Sigmoid colon (tissue), 7 donors: ENCODE data around the gene VDAC2. TPM values are rescaled to one million over a fixed set of nuclear protein-coding genes. Genes with fewer than 3 reads are reported as not detected.
A peak's percentile ranks its signal among the peaks of the same experiment; 100 is the strongest.
"Not testable (repeated sequence)": the region's sequence is repeated elsewhere in the genome, so short reads cannot be mapped to it uniquely, and the experiment has no call there.

Source experiments
- DNase-seq: peaks from one replicate; pipeline ENCODE4 v3.0.0-alpha.2; 2019
- H3K27ac ChIP-seq, 4 donors: fragments of 200-600 bp; sonication (generic); one replicate each; pipeline ENCODE4 v1.5.1; 2016 to 2019; ENCODE audit warnings: mild to moderate bottlenecking in 1 of 4
- H3K27me3 ChIP-seq, 3 donors: fragments of 200-600 bp; sonication (generic); one replicate each; pipeline ENCODE4 v1.5.1; 2019; ENCODE audit warnings: mild to moderate bottlenecking in 1 of 3
- H3K36me3 ChIP-seq, 4 donors: fragments of 200-600 bp; sonication (generic); one replicate each; pipeline ENCODE4 v1.5.1; 2016 to 2019
- H3K4me1 ChIP-seq, 4 donors: fragments of 200-600 bp; sonication (generic); one replicate each; pipeline ENCODE4 v1.5.1; 2017 to 2019
- H3K4me3 ChIP-seq, 4 donors: fragments of 200-600 bp; sonication (generic); one replicate each; pipeline ENCODE4 v1.5.1; 2017 to 2019; ENCODE audit warnings: mild to moderate bottlenecking in 2 of 4, moderate library complexity in 1 of 4
- H3K9me3 ChIP-seq, 4 donors: fragments of 200-600 bp in 3 of 4; sonication (generic) in 3 of 4; one replicate each; pipeline versions ENCODE4 v1.5.1 to v1.6.1; 2013 to 2019
- EP300 ChIP-seq, 4 donors: sonication (generic); formaldehyde crosslinking; IDR thresholded peaks; one replicate each; pipeline ENCODE4 v1.6.1; 2017; ENCODE audit warnings: antibody characterized with exemption in 4 of 4
- POLR2A ChIP-seq, 2 donors: fragments of 450-650 bp; IDR thresholded peaks; one replicate each; pipeline ENCODE4 v1.6.1; 2016; ENCODE audit warnings: antibody characterized with exemption in 2 of 2, mild to moderate bottlenecking in 2 of 2, moderate library complexity in 2 of 2
- POLR2AphosphoS5 ChIP-seq, 4 donors: sonication (generic); formaldehyde crosslinking; IDR thresholded peaks; one replicate each; pipeline ENCODE4 v1.6.1; 2017; ENCODE audit warnings: antibody characterized with exemption in 4 of 4
- WGBS, 2 donors: extraction: QIAGEN DNeasy Blood & Tissue Kit; methylation state at CpG; one replicate each; pipeline ENCODE4 v1.1.7; 2013; 5-methylcytosine and 5-hydroxymethylcytosine counted together
- intact Hi-C: fragments of 100-400 bp; cut with DNase I; formaldehyde crosslinking; loops from one replicate; pipeline ENCODE4 v1.15.1; 2023
- polyA plus RNA-seq, 3 donors: library from polyadenylated mRNA; stranded (reverse); fragments of 200-250 nt; gene quantifications; one replicate each; pipeline ENCODE4 v1.2.3, GENCODE V29; 2013
- total RNA-seq, 4 donors: library from RNA; depleted of rRNA; stranded (reverse); fragments of >200 nt; gene quantifications; one replicate each; pipeline ENCODE4 v1.1.0, GENCODE V29; 2016
- TF ChIP-seq, protein P1 (sequence below), 4 experiments: fragments of 450-650 bp in 3 of 4; fragments of 200-600 bp in 1 of 4; IDR thresholded peaks; one replicate each; pipeline ENCODE4 v1.5.1; 2016 to 2019; ENCODE audit warnings: antibody characterized with exemption in 4 of 4, mild to moderate bottlenecking in 3 of 4, moderate library complexity in 2 of 4
- donor health status: healthy with polysubstance abuse.
- donor health status: Bipolar disorder and iron deficiency.
- donor health status: healthy.

VDAC2 gene
- total and polyA plus RNA-seq, 7 donors, result 205 to 437 (median 249) TPM

DNA sequence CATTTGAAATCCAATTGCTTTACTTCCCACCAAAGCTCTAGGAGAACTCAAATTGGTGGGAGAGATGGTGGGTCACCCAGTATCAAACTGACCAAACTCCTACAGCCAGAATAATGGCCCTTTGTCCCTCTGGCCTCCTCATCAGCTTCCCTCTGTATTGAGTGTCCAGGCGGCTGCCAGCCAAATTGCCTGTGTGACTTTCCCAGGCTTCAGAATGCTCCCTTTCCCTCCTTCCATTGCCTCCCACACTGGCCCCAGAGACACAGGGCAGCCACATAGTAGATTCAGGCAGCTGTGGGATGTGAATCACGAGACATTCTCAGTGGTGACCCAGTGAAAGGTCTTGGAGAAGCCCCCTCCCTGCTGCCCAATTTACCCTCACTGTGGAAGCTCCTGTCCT lies 12.7 kb upstream of the VDAC2 start:
- H3K27ac ChIP-seq, result no peak overlapping the region
- H3K27me3 ChIP-seq, result no peaks in the 10 kb centered on the region
- peak; percentile 51 for DNase-seq
- intact Hi-C loops, result no loop called here
- no peaks in the 10 kb centered on the region for H3K9me3 ChIP-seq
- peaks cover 0 to 34% (median 26%) of the 10 kb centered on the region in 4 donors for H3K4me1 ChIP-seq
- 91 to 93% methylated on average over 2 of the region's 2 CpGs for WGBS, 2 donors
- H3K4me3 ChIP-seq, result no peak overlapping the region
- H3K36me3 ChIP-seq, result no peaks in the 10 kb centered on the region
- TF ChIP-seq POLR2A (IDR thresholded peaks at IDR 0.05) (no peak), POLR2AphosphoS5 (IDR thresholded peaks at IDR 0.05) (no peak)

DNA sequence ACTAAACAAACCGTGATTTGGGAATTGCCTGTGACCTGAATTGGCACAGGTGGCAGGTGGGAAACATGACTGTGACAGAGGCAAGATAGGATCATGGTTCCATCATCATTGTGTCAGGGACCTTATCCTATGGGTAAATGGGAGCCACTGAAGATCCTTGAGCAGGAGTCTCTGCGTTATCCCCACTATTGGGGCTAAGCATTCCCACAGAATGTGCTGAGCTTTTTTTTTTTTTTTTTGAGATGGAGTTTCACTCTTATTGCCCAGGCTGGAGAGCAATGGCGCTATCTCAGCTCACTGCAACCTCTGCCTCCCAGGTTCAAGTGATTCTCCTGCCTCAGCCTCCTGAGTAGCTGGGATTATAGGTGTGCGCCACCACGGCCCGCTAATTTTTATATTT lies 10.6 kb upstream of the VDAC2 start:
- 94 to 96% methylated on average over 6 of the region's 6 CpGs for WGBS, 2 donors

DNA sequence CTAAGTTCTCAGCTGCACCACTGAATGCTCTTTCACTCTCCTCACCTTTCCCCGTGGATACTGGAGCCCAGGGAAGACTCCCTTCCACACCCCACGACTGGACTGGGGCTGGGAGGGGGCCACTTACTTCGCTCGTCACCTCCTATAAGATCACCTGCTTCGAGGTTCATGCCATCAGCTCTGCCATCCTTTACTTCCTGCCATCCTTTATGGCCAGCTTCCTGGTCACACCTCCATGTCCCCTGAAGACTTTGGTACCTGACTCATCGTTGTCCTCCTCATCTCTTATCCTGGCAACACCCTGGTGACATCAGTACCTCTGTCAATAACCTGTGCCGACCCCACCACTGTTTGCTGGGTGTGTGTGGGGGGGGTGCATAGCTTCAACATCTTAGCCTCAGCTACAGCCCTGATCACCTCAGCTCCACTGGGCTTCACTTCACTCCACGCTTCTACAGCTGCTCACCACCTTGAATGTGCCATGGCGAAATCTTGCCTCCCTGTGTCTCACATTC lies 8.7 kb upstream of the VDAC2 start:
- peaks cover 0 to 28% (median 19%) of the 10 kb centered on the region in 4 donors for H3K4me1 ChIP-seq
- peak; percentile 39 for DNase-seq
- intact Hi-C loops, result no loop called here
- no peaks in the 10 kb centered on the region for H3K9me3 ChIP-seq
- TF ChIP-seq EP300 (IDR thresholded peaks at IDR 0.05) (no peak), POLR2A (IDR thresholded peaks at IDR 0.05) (no peak), POLR2AphosphoS5 (IDR thresholded peaks at IDR 0.05) (no peak)
- TF ChIP-seq, protein P1, sequence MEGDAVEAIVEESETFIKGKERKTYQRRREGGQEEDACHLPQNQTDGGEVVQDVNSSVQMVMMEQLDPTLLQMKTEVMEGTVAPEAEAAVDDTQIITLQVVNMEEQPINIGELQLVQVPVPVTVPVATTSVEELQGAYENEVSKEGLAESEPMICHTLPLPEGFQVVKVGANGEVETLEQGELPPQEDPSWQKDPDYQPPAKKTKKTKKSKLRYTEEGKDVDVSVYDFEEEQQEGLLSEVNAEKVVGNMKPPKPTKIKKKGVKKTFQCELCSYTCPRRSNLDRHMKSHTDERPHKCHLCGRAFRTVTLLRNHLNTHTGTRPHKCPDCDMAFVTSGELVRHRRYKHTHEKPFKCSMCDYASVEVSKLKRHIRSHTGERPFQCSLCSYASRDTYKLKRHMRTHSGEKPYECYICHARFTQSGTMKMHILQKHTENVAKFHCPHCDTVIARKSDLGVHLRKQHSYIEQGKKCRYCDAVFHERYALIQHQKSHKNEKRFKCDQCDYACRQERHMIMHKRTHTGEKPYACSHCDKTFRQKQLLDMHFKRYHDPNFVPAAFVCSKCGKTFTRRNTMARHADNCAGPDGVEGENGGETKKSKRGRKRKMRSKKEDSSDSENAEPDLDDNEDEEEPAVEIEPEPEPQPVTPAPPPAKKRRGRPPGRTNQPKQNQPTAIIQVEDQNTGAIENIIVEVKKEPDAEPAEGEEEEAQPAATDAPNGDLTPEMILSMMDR (IDR thresholded peaks at IDR 0.05), result no peak
- WGBS, 2 donors, result 37 to 73% methylated on average over 9 of the region's 9 CpGs
- H3K27ac ChIP-seq, result peak overlapping the region in 3 of 4 donors; percentile 73 to 84 (median 77)
- H3K4me3 ChIP-seq, result no peak overlapping the region
- no peaks in the 10 kb centered on the region for H3K36me3 ChIP-seq
- H3K27me3 ChIP-seq, result no peaks in the 10 kb centered on the region

More for the DNA sequence above, 10.6 kb upstream of the VDAC2 start:
- H3K9me3 ChIP-seq, H3K36me3 ChIP-seq, intact Hi-C loops, H3K27ac ChIP-seq, H3K4me3 ChIP-seq, H3K27me3 ChIP-seq: not testable (repeated sequence)
- peak; percentile 4 for DNase-seq
- H3K4me1 ChIP-seq, result peaks cover 0 to 38% (median 31%) of the 10 kb centered on the region in 4 donors

DNA sequence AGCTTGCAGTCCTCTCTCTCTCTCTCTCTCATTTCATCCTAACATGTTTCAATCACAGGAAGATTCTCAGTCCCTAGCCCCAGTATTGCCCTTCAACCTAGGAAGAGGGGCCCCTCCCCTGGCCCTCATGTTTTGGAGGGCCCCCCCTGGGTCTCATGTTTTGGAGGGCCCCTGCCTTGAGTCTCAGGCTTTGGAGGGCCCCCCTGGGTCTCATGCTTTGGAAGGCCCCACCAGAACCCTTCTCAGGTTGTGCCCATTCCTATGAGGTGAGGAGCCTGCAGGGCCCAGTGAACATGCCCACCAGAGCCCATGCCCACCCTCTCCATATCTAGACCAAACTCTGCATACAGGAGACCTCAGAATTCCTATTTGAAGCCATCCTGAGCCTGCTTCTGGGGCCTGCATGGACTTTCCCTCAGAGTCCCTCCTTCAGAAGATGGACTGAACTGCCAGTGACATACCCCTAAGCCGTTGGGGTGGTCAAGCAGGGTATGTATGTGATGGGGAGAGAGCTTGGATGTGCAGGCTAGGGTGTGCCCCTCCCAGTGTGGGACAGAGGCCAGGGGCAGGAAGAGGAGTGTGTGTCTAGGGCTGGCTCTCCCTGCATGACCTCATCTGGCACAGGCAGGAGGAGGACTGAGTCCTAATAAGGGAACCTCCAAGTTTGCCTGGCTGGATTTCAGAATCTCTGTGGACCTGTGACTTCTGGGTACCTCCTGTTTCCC lies 8.1 kb upstream of the VDAC2 start:
- Histone ChIP-seq H3K36me3 (no peaks in the 10 kb centered on the region), H3K4me1 (peaks cover 0 to 28% (median 20%) of the 10 kb centered on the region in 4 donors), H3K27ac (peak overlapping the region; percentile 67 to 84 (median 75)), H3K4me3 (no peak overlapping the region), H3K9me3 (no peaks in the 10 kb centered on the region), H3K27me3 (no peaks in the 10 kb centered on the region)
- intact Hi-C loops, result no loop called here
- WGBS, 2 donors, result 71 to 74% methylated on average over 1 of the region's 1 CpG
- DNase-seq, result peak; percentile 91
- TF ChIP-seq POLR2AphosphoS5 (IDR thresholded peaks at IDR 0.05), result peak in 3 of 4 donors; percentile 25 to 37 (median 28)
- TF ChIP-seq POLR2A (IDR thresholded peaks at IDR 0.05), result no peak

DNA sequence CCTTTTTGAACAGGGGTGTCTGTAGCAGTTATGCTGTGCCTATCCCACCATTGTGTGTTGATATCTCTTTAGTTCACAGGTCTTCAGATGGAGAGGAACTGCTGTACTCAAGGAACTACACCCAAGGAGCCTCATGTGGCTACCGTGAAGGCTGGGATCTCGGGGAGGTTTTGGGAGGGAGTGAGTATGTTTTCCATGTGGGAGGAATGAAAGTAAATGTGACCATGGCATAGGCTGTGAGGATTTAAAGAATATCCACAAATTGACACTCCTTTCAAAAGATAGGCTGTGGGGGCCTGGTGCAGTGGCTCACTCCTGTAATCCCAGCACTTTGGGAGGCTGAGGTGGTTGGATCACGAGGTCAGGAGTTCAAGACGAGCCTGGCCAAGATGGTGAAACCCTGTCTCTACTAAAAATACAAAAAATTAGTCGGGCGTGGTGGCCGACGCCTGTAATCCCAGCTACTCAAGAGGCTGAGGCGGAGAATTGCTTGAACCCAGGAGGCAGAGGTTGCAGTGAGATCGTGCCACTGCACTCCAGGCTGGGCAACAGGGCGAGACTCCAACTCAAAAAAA lies 7.5 kb upstream of the VDAC2 start:
- 63 to 83% methylated on average over 11 of the region's 11 CpGs for WGBS, 2 donors
- intact Hi-C loops, H3K36me3 ChIP-seq, H3K27me3 ChIP-seq, H3K4me3 ChIP-seq, H3K9me3 ChIP-seq: not testable (repeated sequence)
- Histone ChIP-seq H3K27ac (peak overlapping the region; percentile 67 to 84 (median 75)), H3K4me1 (peaks cover 0 to 35% (median 25%) of the 10 kb centered on the region in 4 donors)
- DNase-seq, result peak; percentile 46

DNA sequence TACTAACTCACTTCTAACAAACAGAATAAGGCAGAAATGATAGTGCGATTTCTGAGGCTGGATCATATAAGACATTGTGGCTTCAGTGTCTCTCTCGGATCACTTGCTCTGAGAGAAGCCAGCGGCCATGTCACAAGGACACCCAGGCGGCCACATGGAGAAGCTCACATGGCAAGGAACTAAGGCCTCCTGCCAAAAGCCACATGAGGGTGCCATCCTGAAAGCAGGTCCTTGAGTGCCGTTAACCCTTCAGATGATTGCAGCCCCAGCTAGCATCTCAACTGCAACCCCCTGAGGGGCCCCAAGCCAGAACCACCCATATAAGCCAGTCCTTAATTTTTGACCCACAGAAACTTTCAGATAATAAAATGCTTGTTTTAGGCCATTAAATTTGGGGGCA lies 6.9 kb upstream of the VDAC2 start:
- no peaks in the 10 kb centered on the region for H3K9me3 ChIP-seq
- peak; percentile 56 for DNase-seq
- H3K27me3 ChIP-seq, result no peaks in the 10 kb centered on the region
- intact Hi-C loops, result no loop called here
- H3K36me3 ChIP-seq, result no peaks in the 10 kb centered on the region
- peaks cover 0 to 41% (median 30%) of the 10 kb centered on the region in 4 donors for H3K4me1 ChIP-seq
- WGBS, 2 donors, result 96 to 97% methylated on average over 5 of the region's 5 CpGs
- no peak overlapping the region for H3K4me3 ChIP-seq
- TF ChIP-seq EP300 (IDR thresholded peaks at IDR 0.05) (no peak), POLR2A (IDR thresholded peaks at IDR 0.05) (no peak), POLR2AphosphoS5 (IDR thresholded peaks at IDR 0.05) (no peak)
- TF ChIP-seq, protein P1 (IDR thresholded peaks at IDR 0.05), result no peak
- peak overlapping the region in 3 of 4 donors; percentile 67 to 84 (median 77) for H3K27ac ChIP-seq
